ENCODE results near the gene SEC23A.

DNA sequence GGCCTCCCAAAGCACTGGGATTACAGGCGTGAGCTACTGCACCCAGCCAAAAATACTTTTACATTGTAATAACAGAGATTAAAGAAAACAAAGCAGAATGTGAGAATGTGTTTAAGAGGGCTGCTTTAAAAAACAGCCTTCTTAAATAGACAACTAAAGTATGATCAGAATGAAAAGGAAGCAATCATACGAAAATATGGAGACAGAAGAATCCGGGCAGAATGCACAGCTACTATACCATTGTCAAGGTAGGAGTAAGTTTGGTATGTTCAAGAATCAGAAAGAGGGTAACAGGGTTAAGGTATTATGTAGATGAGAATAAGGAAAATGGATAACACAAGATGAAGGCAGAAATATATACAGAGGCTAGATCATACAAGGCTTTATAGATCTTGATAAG, 8.5 kb downstream of the SEC23A start:
- TF ChIP-seq, protein P1, sequence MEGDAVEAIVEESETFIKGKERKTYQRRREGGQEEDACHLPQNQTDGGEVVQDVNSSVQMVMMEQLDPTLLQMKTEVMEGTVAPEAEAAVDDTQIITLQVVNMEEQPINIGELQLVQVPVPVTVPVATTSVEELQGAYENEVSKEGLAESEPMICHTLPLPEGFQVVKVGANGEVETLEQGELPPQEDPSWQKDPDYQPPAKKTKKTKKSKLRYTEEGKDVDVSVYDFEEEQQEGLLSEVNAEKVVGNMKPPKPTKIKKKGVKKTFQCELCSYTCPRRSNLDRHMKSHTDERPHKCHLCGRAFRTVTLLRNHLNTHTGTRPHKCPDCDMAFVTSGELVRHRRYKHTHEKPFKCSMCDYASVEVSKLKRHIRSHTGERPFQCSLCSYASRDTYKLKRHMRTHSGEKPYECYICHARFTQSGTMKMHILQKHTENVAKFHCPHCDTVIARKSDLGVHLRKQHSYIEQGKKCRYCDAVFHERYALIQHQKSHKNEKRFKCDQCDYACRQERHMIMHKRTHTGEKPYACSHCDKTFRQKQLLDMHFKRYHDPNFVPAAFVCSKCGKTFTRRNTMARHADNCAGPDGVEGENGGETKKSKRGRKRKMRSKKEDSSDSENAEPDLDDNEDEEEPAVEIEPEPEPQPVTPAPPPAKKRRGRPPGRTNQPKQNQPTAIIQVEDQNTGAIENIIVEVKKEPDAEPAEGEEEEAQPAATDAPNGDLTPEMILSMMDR (IDR thresholded peaks at IDR 0.05) = no peak
- no peak for TF ChIP-seq POLR2A (IDR thresholded peaks at IDR 0.05)
